MCF 10A (cell line): ENCODE results near the gene SLC8A3. TPM values are rescaled to one million over a fixed set of nuclear protein-coding genes. Genes with fewer than 3 reads are reported as not detected.

ENCODE experiments used
- BruUV-seq: library from RNA; stranded (reverse); fragments of 400-500 nt; replicated peaks from 2 replicates; lab custom pipeline; 2021; lab: Mats Ljungman, UMichigan
- CTCF ChIA-PET: fragments of 300-600 bp; sonication (Branson Sonifier 250); formaldehyde crosslinking; extraction: SDS; loops from one replicate; lab custom pipeline; 2021; ENCODE audit warnings: antibody characterized with exemption, inconsistent platforms; lab: Yijun Ruan, JAX
- POLR2A ChIA-PET: fragments of 300-600, 350-650 bp; sonication (Branson Sonifier 250); formaldehyde crosslinking; extraction: SDS; loops from one replicate; lab custom pipeline; 2020; ENCODE audit warnings: antibody characterized with exemption, inconsistent platforms; lab: Yijun Ruan, JAX
- DNase-seq: peaks from one replicate; pipeline ENCODE4 v3.0.0-alpha.2; 2018; ENCODE audit not compliant: unreplicated experiment
- H3K27ac Mint-ChIP-seq: one replicate; pipeline ENCODE4 v1.8.0; 2022; ENCODE audit warnings: mild to moderate bottlenecking, low read depth, mixed read lengths; ENCODE audit not compliant: unreplicated experiment
- H3K27me3 Mint-ChIP-seq: one replicate; pipeline ENCODE4 v1.8.0; 2022; ENCODE audit warnings: mixed read lengths; ENCODE audit not compliant: insufficient read depth, unreplicated experiment
- H3K36me3 Mint-ChIP-seq: one replicate; pipeline ENCODE4 v1.8.0; 2022; ENCODE audit warnings: mild to moderate bottlenecking, moderate library complexity, mixed read lengths; ENCODE audit not compliant: insufficient read depth, unreplicated experiment
- H3K4me1 Mint-ChIP-seq: one replicate; pipeline ENCODE4 v1.8.0; 2022; ENCODE audit warnings: mixed read lengths; ENCODE audit not compliant: insufficient read depth, unreplicated experiment
- H3K4me3 Mint-ChIP-seq: one replicate; pipeline ENCODE4 v1.8.0; 2022; ENCODE audit warnings: mild to moderate bottlenecking, moderate library complexity, mixed read lengths; ENCODE audit not compliant: unreplicated experiment
- H3K9me3 Mint-ChIP-seq: one replicate; pipeline ENCODE4 v1.8.0; 2022; ENCODE audit warnings: mixed read lengths; ENCODE audit not compliant: unreplicated experiment
- intact Hi-C: fragments of 100-400 bp; cut with micrococcal nuclease; formaldehyde crosslinking; loops from 2 replicates; pipeline ENCODE4 v1.14.1; 2022
- total RNA-seq: library from RNA; stranded (reverse); gene quantifications from 2 replicates; pipeline ENCODE4 v1.2.3, GENCODE V29; 2022
- TF ChIP-seq, protein P1 (sequence below): fragments of 200-600 bp; IDR thresholded peaks from one replicate; pipeline ENCODE4 v1.8.0; 2022; ENCODE audit warnings: antibody characterized with exemption, mild to moderate bottlenecking; ENCODE audit not compliant: unreplicated experiment

Gene SLC8A3
- total RNA-seq, 1 experiment from 2014 or later = not detected

DNA sequence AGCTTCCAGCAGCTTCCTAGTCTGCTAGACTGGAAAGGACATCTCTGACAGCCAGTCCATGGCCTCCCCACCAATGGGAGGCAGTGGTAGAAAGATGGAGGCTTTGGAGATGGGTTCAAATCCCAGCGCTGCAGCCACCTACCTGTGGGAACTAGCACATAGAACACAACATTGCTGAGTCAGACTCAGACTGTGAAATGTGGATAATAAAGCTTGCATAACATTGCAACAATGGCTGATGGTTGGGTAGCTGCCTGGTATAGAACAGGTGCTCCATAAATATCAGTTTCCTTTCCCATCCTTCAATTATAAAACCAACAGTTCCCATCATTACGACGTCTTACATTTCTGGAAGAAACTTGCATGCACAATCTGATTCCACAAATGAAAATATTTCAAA, 94.6 kb downstream of the SLC8A3 start:
- TF ChIP-seq, protein P1, sequence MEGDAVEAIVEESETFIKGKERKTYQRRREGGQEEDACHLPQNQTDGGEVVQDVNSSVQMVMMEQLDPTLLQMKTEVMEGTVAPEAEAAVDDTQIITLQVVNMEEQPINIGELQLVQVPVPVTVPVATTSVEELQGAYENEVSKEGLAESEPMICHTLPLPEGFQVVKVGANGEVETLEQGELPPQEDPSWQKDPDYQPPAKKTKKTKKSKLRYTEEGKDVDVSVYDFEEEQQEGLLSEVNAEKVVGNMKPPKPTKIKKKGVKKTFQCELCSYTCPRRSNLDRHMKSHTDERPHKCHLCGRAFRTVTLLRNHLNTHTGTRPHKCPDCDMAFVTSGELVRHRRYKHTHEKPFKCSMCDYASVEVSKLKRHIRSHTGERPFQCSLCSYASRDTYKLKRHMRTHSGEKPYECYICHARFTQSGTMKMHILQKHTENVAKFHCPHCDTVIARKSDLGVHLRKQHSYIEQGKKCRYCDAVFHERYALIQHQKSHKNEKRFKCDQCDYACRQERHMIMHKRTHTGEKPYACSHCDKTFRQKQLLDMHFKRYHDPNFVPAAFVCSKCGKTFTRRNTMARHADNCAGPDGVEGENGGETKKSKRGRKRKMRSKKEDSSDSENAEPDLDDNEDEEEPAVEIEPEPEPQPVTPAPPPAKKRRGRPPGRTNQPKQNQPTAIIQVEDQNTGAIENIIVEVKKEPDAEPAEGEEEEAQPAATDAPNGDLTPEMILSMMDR = no peak
- intact Hi-C loops = no loop called here
- DNase-seq = no peak
- Mint-ChIP-seq H3K27ac (no peak overlapping the region), H3K27me3 (peaks cover 30% of the 10 kb centered on the region), H3K4me3 (no peak overlapping the region), H3K4me1 (peaks cover 6% of the 10 kb centered on the region), H3K36me3 (no peaks in the 10 kb centered on the region), H3K9me3 (no peaks in the 10 kb centered on the region)
- ChIA-PET POLR2A (no interaction called here), CTCF (interaction anchor here (0.6 to 1.2 kb wide), 3 partner anchors 9 to 238 kb away, joined by 3 read pairs; no protein-coding TSS in a partner anchor)
- no TSS peak for BruUV-seq

GRCh38 chr14:70093156-70093555, 95.6 kb downstream of the SLC8A3 start:
- Mint-ChIP-seq H3K4me1 (peaks cover 3% of the 10 kb centered on the region), H3K27me3 (peaks cover 20% of the 10 kb centered on the region), H3K27ac (no peak overlapping the region), H3K4me3 (no peak overlapping the region), H3K9me3 (no peaks in the 10 kb centered on the region), H3K36me3 (no peaks in the 10 kb centered on the region)
- ChIA-PET CTCF (interaction anchor here (1.2 kb wide), 1 partner anchor 10 kb away, joined by 3 read pairs; no protein-coding TSS in a partner anchor), POLR2A (no interaction called here)
- BruUV-seq = no TSS peak
- intact Hi-C loops = loop anchor here (2.0 kb wide), 1 partner anchor 724 kb away; no protein-coding TSS in a partner anchor
- TF ChIP-seq, protein P1 = no peak
- DNase-seq = no peak

GRCh38 chr14:70087380-70087697, 101.4 kb downstream of the SLC8A3 start:
- no TSS peak for BruUV-seq
- H3K27ac Mint-ChIP-seq = no peak overlapping the region
- TF ChIP-seq, protein P1 = no peak
- no peaks in the 10 kb centered on the region for H3K4me1 Mint-ChIP-seq
- intact Hi-C loops = loop anchor here (1.0 to 2.0 kb wide), 2 partner anchors 231 to 481 kb away; no protein-coding TSS in a partner anchor
- DNase-seq = no peak
- no peaks in the 10 kb centered on the region for H3K9me3 Mint-ChIP-seq
- ChIA-PET POLR2A (interaction anchor here (0.6 to 1.0 kb wide), 4 partner anchors 9 to 611 kb away, joined by 3 read pairs; no protein-coding TSS in a partner anchor), CTCF (interaction anchor here (0.6 to 2.7 kb wide), 19 partner anchors 9 to 666 kb away, joined by 3 to 11 read pairs (median 4); no protein-coding TSS in a partner anchor)
- H3K27me3 Mint-ChIP-seq = peaks cover 34% of the 10 kb centered on the region
- H3K4me3 Mint-ChIP-seq = no peak overlapping the region
- H3K36me3 Mint-ChIP-seq = no peaks in the 10 kb centered on the region

- Mint-ChIP-seq H3K27ac (no peak overlapping the region), H3K36me3 (no peaks in the 10 kb centered on the region), H3K4me1 (no peaks in the 10 kb centered on the region), H3K27me3 (peaks cover 39% of the 10 kb centered on the region), H3K9me3 (no peaks in the 10 kb centered on the region), H3K4me3 (no peak overlapping the region)
- ChIA-PET POLR2A (interaction anchor here (0.6 to 1.0 kb wide), 4 partner anchors 9 to 611 kb away, joined by 3 read pairs; no protein-coding TSS in a partner anchor), CTCF (interaction anchor here (0.7 to 2.7 kb wide), 12 partner anchors 9 to 482 kb away, joined by 3 to 11 read pairs (median 4); no protein-coding TSS in a partner anchor)
- no TSS peak for BruUV-seq
- TF ChIP-seq, protein P1 = peak; percentile 63
- DNase-seq = peak; percentile 51
- intact Hi-C loops = loop anchor here (1.0 to 2.0 kb wide), 2 partner anchors 231 to 482 kb away; no protein-coding TSS in a partner anchor
Observed at GRCh38 chr14:70086685-70087379, 101.9 kb downstream of the SLC8A3 start.
